ENCODE data around the gene LTBP1. TPM values are rescaled to one million over a fixed set of nuclear protein-coding genes. Genes with fewer than 3 reads are reported as not detected.

The LTBP1 gene
- total and polyA plus RNA-seq, 4 donors: 5.8 to 57.6 (median 10.2) TPM

- 78% methylated on average over 12 of the region's 12 CpGs for WGBS
- no peaks in the 10 kb centered on the region for H3K9me3 ChIP-seq (ENCODE audit: control insufficient read depth in 4 of 4, low read length in 3 of 4)
Measured at GRCh38 chr2:32931945-32932709, 14.6 kb upstream of the LTBP1 start.

More at GRCh38 chr2:32931945-32932709, 14.6 kb upstream of the LTBP1 start:
- Histone ChIP-seq H3K27me3 (ENCODE audit: control insufficient read depth in 4 of 4, insufficient read depth in 4 of 4, low read length in 3 of 4) (no peaks in the 10 kb centered on the region), H3K4me1 (ENCODE audit: control insufficient read depth in 4 of 4, insufficient read depth in 4 of 4, low read length in 3 of 4) (no peaks in the 10 kb centered on the region), H3K4me3 (ENCODE audit: low read depth in 1 of 3, low read length in 3 of 3) (no peak overlapping the region), H3K36me3 (ENCODE audit: control insufficient read depth in 4 of 4, insufficient read depth in 3 of 4, low read depth in 1 of 4, low read length in 3 of 4) (no peaks in the 10 kb centered on the region), H3K27ac (ENCODE audit: low read depth in 1 of 2, low read length in 2 of 2) (no peak overlapping the region), H3K9ac (ENCODE audit: low read depth in 1 of 2, low read length in 2 of 2) (no peak overlapping the region)
- TF ChIP-seq REST (IDR thresholded peaks at IDR 0.05) (no peak), FOXA2 (IDR thresholded peaks at IDR 0.05) (no peak), SP1 (IDR thresholded peaks at IDR 0.05) (no peak), ATF3 (IDR thresholded peaks at IDR 0.05) (no peak), ZBTB33 (IDR thresholded peaks at IDR 0.05) (no peak), RXRA (IDR thresholded peaks at IDR 0.05) (no peak), YY1 (IDR thresholded peaks at IDR 0.05) (no peak)
- DNase-seq (ENCODE audit: low spot score): no peak

All from liver (tissue), 9 donors.